HG03159 (cell line): ENCODE results near the gene RAB33A.

Source experiments
- ATAC-seq: cut with Tn5 transposase; IDR thresholded peaks from one replicate; pipeline ENCODE4 v1.9.1; 2021; ENCODE audit warnings: mild to moderate bottlenecking, moderate library complexity; ENCODE audit not compliant: unreplicated experiment

Gene RAB33A

DNA sequence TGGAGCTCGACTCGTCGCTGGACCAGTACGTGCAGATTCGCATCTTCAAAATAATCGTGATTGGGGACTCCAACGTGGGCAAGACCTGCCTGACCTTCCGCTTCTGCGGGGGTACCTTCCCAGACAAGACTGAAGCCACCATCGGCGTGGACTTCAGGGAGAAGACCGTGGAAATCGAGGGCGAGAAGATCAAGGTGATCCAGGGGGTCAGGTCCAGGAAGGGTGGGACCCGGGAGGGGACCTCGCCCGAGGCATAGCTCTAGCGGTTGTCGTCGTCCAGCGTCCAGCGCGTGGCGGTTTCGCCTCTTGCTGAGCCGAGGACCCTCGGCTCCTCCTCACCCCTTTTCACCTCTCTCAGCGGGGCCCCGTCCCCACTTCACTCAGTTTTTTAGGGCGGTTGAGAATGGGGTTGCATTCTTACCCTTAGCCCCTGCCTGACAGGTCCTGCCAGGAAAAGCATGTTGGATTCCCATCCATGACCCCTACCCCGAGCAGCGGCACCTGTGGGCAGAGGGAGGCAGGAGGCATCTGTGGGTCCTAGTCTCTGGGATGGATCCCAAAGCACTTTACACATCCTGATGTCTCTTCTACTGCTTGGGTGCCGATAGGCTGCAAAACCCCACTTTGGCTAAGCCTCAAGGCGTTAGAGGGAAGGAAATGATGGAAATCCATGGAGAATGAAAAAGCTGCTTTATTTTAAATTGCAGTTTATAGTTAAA, 524 bp downstream of the RAB33A start:
- no peak for ATAC-seq

DNA sequence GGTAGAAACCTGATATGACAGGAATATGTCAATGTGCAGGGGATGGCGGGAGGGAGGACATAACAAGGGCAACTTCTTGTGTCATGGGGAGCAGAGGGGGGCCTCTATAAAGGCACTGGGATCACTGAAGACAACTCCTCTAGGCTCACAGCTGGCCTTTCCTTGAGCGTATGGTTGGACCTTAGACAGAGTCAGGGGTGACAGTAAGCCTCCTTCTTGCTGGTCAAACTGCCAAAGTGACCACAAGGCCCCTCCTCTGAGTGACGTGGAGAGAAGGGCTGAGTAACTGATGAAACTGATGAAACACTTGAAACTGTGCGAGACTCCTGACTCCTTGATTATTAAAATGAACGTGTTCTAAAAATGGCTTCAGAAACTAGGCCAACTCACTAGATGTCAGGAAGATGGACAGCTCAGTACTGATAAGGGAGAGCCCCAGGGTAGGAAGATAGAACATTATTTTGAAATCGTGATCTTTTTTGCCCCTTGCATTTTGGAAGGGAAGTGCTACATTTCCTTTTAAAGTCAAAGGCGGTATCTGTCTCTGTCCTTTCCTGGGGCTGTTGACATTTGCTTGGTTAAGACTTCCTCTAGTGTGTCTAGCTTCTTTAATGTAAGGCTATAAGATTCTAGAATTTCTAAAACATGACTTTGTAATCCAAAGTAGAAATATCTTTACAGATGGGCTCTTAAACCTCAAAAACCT, 1.6 kb downstream of the RAB33A start:
- ATAC-seq: no peak

DNA sequence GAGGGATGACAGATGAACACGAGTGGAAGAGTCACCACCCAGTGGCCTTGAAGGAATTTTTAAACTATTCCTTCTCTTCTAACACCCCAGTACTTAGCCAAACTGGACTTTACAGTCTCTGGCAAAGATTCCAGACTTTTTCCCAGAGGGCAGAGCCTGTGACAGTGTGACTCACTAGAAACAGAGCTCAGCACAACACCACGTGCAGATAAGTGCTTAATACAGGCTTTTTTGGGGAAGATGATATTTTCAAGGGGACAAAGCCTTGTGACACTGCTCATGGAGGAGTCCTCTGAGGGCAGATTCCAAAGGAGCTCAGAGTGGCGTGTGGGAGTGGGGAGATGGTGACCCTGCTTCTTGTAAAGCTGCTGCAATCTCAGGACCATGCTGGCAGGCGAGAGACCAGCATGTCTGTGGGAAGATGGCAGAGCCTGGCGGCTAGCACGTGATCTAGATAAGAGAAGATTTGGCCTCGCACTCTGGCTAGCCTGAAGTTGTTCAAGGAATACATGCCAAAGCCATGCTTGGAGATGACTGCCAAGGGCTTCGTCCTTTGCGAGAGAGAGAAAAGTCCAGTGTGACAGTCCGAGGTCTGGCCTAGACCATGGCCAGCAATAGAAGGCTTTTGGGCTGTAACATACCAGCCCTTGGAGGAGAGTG, 2.4 kb downstream of the RAB33A start:
- ATAC-seq: no peak

DNA sequence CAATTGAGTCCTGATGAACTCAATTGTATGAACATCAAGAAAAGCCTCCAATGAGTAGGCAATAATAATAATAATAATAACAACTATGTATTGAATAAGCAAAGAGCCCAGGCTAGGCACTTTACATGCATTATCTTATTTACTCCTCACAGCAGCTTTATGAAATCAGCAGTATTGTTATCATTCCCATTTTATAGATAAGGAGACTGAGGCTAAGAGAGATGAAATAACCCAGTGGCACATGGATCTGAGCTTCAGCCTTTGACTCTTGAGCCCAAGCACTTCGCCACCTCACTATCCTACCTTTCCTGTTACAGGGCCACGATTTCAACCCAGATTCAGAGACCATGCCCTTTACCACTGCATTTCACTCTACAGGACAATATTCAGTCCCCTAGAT, 3.2 kb downstream of the RAB33A start:
- no peak for ATAC-seq

DNA sequence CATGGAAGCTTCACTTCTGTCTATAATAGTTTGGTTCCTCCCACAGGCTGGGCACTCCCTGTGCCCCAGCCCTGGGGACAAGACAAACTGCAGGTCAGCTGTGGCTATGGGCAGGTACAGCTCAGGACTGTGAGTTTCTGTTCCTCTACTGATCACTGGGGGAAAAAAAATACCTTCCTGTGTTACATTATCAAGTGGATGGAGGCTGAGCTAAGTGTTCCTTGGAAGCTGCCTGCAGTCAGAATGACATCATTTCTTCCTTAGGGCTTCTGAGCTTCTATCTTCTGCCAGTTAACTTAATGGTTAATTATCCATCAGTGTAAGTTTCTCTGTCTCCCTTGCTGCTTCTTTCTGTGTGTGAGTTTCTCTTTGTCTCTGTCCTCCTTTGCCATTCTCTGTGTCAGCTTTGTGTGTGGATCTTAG, 4.6 kb downstream of the RAB33A start:
- ATAC-seq: peak; percentile 81

DNA sequence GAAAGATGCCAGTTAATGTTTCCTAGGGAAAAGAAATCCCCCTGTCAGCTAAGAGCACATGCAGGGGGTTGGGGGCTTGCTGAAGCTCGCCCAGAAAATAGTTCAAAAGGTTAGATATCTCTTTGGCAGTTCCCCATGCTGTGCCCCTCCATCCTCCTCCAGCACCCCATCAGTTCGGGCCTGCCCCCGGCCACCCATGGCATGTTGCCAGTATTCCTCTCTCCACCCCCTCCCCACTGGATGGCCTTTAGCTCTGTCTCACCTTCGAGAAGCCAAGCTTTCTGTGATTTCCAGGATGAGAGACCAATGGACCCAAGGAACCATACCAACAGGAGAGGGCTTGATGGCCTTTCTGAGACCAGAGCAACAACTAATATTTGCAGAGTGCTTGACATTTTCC, 5.2 kb downstream of the RAB33A start:
- ATAC-seq: no peak

DNA sequence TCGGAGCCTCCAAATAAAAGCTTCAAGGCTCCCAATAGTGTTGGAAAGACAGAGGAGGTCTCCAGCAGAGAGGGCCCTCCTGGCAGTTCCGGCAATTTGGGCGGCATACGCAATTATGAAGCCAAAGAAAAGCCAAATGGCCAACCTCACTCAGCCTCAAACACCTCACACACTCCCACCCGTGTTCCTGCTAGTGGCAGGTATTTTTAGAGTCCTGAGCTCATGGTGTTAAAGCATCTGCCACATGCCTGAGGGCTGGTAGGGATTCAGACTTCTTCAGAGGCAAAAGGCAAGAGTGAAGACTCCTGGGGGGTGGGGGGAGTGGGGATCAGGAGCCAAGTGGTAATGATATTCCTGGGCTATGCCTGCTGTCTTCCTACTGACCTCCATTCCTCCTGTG, 7.4 kb downstream of the RAB33A start:
- no peak for ATAC-seq

DNA sequence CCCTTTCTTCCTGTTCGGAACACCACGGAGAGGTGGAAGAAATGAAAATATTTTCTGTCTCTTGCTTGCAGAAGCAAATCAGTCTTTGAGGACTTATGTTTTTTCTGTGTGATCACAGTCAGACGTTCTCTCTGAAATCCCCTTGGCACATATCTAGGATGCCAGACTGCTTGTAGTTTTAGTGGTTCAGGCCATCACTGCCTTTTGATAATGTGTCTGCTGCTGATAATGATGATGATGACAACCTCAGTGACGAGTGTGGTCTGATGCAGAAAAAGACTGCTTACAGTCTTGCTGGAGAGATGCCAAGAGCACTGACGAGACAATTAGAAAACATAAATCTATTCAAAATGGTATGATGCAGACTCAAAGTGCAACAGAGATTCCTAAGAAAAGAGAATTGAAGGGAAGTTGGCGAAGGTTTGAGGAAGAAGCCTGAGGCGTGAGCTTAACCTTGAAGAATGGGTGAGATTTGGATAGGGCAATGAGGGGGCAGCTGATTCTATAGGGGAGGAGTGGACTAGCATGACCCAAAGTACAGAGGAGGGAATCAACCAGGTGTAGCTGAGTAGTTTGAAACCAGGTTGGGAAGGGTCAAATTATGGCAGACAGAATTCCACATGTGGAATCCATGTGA, 7.9 kb downstream of the RAB33A start:
- ATAC-seq: no peak

DNA sequence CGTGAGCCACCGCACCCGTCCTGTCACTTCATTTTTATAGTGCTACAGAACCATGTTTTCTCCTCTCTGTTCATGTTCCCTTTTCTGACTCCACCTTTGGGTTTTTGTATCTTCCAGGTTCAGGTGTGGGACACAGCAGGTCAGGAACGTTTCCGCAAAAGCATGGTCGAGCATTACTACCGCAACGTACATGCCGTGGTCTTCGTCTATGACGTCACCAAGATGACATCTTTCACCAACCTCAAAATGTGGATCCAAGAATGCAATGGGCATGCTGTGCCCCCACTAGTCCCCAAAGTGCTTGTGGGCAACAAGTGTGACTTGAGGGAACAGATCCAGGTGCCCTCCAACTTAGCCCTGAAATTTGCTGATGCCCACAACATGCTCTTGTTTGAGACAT, 12.4 kb downstream of the RAB33A start:
- ATAC-seq: no peak

DNA sequence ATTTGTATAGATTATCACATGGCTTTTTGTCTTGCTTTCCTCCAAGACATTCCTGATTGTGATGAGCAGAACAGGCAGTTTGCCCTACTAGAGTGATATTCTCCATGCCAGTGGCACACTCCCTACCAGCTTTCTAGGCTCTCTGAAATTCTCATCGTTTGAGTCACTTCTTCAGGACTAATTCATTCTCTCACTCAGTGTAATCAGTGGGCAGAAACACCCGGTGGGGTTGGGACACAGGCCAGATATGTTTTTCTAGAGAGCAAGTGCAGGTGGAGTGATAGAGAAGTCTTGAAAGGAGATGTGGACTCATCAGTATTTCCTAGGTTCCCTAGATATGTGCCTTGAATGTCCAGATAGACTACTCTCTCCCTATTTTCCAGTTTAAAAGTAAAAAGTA, 13.1 kb downstream of the RAB33A start:
- no peak for ATAC-seq

DNA sequence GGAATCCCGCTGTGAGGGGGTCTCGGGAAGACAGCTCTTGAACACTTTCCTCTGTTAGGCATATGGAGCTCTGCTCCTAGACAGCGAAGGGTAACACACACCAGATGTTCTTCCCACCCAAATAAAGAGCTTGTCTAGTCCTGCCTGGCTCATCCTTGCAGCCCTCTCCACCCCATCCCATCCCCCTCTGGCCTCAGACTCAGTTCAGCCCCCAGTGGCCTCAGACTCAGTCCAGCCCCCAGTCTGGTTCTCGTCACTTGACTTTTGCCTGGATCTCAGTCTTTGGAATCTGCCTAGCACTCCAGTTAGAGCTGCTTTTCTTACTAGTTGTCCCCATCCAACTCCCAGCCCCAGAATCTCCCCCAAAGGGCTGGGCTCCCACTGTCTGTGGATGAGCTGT, 14.9 kb downstream of the RAB33A start:
- ATAC-seq: no peak

DNA sequence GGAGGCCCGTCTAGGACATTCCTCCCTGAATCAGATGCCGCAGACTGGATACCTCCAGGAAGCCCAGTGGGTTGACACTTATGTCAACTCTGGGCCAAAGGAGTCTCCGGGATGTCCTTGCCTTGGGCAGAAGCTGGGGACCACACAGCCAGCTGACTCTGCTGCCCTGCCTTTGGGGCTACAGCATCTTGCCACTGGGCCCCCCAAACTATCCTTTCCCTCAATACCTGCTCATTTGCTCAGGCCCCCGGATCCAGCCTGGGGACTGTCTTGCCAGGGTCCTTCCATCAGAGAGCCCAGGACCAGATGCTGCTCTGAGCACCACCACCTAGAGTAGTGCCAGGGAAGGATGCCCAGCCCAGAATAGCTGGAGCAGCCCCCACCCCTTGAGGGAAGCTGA, 19.0 kb downstream of the RAB33A start:
- no peak for ATAC-seq

DNA sequence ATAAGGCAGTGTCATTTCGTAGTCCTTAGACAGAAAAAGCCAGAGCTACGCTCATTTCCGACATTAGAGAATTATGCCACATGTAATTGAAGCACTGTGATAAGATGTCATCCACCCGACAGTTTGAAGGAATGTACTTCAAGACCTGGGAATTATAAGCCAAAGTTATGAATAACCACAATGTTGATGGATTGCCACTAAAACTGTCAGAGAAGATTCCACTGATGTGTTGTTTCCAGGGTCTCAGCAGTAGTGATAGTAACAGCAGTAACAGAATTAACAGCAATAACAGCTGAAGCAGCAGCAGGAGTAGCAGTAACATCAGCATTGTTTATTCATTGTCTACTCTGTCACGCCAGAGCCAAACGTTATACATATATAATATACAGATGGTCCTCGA, 24.7 kb downstream of the RAB33A start:
- no peak for ATAC-seq

DNA sequence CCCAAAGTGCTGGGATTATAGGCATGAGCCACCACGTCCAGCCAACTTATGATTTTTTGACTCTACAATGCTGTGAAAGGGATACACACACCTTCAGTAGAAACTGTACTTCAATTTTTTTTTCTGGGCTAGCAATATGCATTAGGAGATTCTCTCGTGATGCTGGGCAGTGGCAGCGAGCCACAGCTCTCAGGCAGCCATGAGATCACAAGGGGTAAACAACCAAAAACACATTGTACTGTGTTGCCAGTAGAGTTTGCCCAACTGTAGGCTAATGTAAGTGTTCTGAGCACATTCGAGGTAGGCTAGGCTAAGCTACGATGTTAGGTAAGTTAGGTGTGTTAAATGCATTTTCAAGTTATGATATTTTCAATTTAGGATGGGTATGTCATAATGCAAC, 25.7 kb downstream of the RAB33A start:
- no peak for ATAC-seq

DNA sequence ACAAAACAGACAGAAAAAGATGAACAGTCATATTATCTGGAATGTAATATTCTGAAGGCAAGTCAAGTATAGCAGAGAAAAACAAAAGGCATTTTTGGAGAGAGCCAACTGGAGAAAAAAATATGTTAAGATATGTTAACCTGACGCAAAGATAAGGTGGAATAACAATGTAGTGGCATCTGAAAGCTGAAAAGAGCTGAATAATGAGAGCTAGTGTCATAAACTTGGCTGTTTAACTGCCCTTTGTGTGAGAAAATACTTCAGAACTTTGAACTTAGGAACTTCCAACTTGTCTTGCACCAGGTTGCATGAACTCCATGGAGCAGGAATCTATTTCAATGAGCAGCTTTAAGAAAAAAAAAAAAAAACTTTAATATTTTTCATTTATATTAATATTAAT, 32.9 kb downstream of the RAB33A start:
- ATAC-seq: no peak

DNA sequence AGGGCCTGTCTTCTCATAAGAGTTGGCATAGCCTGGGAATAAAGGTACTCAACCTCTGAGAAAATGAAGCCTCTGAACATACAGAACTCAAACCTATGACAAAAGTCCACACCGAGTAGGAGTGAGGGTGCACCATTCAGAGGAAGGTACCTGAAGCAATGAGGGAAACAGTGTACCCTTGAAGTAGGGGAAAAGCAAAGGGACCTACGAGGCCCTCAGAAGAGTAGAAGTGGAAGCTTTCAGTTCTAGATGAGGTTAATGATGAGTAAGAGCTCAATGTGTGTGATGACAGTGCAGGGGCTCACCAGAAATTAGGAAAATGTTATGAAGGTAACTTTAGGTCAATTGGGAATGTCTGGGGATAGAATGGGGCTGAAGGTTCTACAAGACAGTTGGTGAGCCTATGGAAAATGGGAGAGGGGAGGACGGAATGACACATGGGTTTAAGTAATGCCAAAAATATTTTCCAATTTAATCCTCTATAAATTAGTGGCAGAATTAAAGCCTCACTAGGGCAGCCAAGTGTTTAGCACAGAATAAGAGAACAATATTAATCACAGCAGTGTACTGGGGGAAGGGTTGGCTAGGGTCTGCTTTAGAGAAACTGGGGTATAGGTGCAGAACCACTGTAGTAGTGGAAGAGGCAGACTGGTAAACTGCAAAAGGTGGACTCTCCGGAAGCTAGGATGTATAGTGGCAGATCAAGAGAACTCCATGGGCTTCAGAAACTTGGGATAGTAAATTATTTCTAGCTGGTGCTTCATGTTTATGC, 39.8 kb downstream of the RAB33A start:
- ATAC-seq: no peak

DNA sequence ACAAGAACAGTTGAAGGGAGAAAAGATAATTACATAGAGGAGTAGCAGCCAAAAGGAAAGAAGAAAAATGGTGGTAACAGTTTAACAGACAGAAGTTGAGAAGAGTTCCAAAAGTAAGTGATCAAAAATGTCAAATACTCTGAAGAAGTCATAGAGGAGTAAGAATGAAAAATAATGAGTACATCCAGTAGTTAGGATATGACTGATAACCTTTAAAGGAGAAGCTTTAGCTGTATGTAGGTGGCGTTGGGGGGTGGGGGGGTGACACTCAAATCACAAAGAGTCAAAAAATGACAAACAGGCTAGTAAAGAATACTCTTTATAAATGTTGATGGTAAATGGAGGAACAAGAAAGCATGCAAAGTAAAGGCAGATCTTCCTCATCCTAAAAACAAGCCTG, 40.6 kb downstream of the RAB33A start:
- ATAC-seq: no peak

DNA sequence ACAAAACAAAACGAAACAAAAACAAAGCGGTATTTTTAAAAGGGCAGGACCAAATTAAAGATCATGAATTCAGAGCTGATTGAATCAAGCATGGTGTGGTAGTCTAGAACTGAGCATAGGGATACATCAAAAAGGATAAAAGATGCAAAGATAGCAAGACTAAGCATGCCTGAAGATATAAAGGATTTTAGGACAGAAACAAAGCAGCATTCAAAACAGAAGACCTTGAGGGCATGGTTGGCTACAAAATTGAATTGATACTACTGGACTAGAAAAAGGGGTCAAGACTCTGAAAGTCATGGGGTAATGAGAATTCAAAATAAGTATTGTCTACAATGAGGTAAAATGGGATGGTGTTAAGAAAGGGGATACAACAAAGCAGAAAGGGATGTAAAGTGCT, 41.6 kb downstream of the RAB33A start:
- ATAC-seq: no peak

DNA sequence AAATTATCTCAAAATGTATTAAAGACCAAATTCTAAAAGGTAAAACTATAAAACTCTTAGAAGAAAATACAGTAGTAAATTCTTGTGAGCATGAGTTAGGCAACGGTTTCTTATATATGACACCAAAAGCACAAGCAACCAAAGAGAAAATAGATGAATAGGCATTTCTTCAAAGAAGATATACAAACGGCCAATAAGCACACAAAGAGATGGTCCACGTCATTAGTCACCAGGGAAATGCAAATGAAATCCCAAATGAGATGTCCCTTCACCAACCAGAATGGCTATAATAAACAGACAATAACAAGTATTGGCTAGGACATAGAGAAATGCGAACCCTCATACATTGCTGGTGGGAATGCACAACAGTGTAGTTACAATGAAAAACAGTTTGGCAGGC, 44.6 kb downstream of the RAB33A start:
- no peak for ATAC-seq

DNA sequence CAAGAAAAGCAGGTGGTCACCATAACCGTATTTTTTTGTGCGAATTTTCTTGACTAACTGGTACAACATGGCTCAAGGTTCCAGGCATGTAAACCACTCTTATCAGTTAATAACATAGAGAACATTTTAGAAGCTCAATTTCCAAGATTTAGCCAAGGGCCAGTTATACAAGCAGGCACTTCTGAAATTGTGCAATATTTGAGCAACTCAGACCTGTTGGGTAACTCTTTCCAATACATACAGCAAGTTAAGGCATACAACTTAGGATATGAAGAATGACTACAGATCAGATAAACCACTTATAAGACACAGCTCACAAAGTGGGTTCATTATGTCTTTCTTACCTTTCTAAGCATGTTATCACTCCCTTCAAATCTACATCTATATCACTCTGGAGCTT, 53.0 kb downstream of the RAB33A start:
- no peak for ATAC-seq

DNA sequence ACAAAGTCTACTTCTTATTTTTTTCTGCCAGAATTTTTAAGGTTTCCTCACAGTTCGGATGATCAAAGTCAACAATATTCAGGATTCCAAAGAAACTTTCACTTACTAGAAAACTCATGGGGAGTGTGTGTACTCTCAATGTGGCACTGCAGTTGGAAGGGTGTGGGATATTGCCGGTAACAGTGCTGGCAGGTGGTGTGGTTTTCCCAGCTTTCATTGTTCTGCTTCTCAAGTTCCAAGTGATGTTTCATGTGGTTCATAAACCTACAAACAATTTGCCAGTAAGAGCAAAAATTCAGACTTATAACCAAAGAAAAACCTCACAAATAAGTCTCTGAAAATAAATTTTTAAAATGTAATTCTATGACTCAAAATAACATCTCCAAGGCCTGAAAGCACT, 57.1 kb downstream of the RAB33A start:
- ATAC-seq: no peak
